Raji (cell line): Measurements from ENCODE around the gene TPO.

Source experiments
- POLR2A ChIP-seq: IDR thresholded peaks from 2 replicates; pipeline ENCODE4 v1.6.1; 2011; ENCODE audit warnings: low read depth, low read length, control low read depth; ENCODE audit not compliant: insufficient read depth

TPO gene

GRCh38 chr2:1461507-1462390 is 48.5 kb downstream of the TPO start:
- TF ChIP-seq POLR2A = no peak

GRCh38 chr2:1462994-1463393 is 49.7 kb downstream of the TPO start:
- no peak for TF ChIP-seq POLR2A

GRCh38 chr2:1472350-1472749 is 59.1 kb downstream of the TPO start:
- TF ChIP-seq POLR2A = no peak

- TF ChIP-seq POLR2A = no peak
Measured at GRCh38 chr2:1476617-1477195, 63.4 kb downstream of the TPO start.

GRCh38 chr2:1477196-1478040 is 64.2 kb downstream of the TPO start:
- no peak for TF ChIP-seq POLR2A

GRCh38 chr2:1478311-1479305 is 65.3 kb downstream of the TPO start:
- TF ChIP-seq POLR2A = no peak

- no peak for TF ChIP-seq POLR2A
Measured at GRCh38 chr2:1479346-1479745, 66.1 kb downstream of the TPO start.

GRCh38 chr2:1480671-1481076 is 67.4 kb downstream of the TPO start:
- no peak for TF ChIP-seq POLR2A

GRCh38 chr2:1481406-1482252 is 68.4 kb downstream of the TPO start:
- no peak for TF ChIP-seq POLR2A

GRCh38 chr2:1482253-1482675 is 69.0 kb downstream of the TPO start:
- no peak for TF ChIP-seq POLR2A

GRCh38 chr2:1482981-1483380 is 69.7 kb downstream of the TPO start:
- TF ChIP-seq POLR2A = no peak

GRCh38 chr2:1483551-1483950 is 70.3 kb downstream of the TPO start:
- no peak for TF ChIP-seq POLR2A

GRCh38 chr2:1484131-1484884 is 71.0 kb downstream of the TPO start:
- TF ChIP-seq POLR2A = no peak

- TF ChIP-seq POLR2A = no peak
Measured at GRCh38 chr2:1486670-1487069, 73.4 kb downstream of the TPO start.
